HepG2 (cell line): ENCODE results near the gene GJD3. TPM values are rescaled to one million over a fixed set of nuclear protein-coding genes. Genes with fewer than 3 reads are reported as not detected.

Source experiments
- AGO1 ChIP-seq: fragments of 200-400 bp; formaldehyde crosslinking; IDR thresholded peaks from 2 replicates; pipeline ENCODE4 v1.6.1; 2017; ENCODE audit warnings: mild to moderate bottlenecking, low read depth, low read length, moderate library complexity; ENCODE audit not compliant: poor library complexity, severe bottlenecking
- ARHGAP35 ChIP-seq: sonication (generic); formaldehyde crosslinking; IDR thresholded peaks from 2 replicates; pipeline ENCODE4 v1.9.0; 2022; ENCODE audit warnings: mild to moderate bottlenecking, inconsistent platforms, moderate library complexity, missing genetic modification reagents, borderline replicate concordance
- FOSL2 ChIP-seq: sonication (generic); formaldehyde crosslinking; IDR thresholded peaks from 2 replicates; pipeline ENCODE4 v1.4.0; 2020; ENCODE audit warnings: missing genetic modification reagents
- GLI4 ChIP-seq: sonication (generic); formaldehyde crosslinking; IDR thresholded peaks from 2 replicates; pipeline ENCODE4 v1.5.1; 2020; ENCODE audit warnings: missing genetic modification reagents, mild to moderate bottlenecking, moderate library complexity, borderline replicate concordance
- NCOA5 ChIP-seq: sonication (generic); formaldehyde crosslinking; IDR thresholded peaks from 2 replicates; pipeline ENCODE4 v1.4.0; 2020; ENCODE audit warnings: missing genetic modification reagents
- NFIB ChIP-seq: sonication (generic); formaldehyde crosslinking; IDR thresholded peaks from 2 replicates; pipeline ENCODE4 v1.9.0; 2021; ENCODE audit warnings: missing genetic modification reagents, mild to moderate bottlenecking, borderline replicate concordance
- NFIC ChIP-seq: IDR thresholded peaks from 2 replicates; pipeline ENCODE4 v1.6.1; 2012; ENCODE audit warnings: mild to moderate bottlenecking, low read length, inconsistent platforms
- POLR2A ChIP-seq, 2 experiments: IDR thresholded peaks; 2 replicates each; pipeline ENCODE4 v1.6.1; 2011; ENCODE audit warnings: low read depth in 2 of 2, low read length in 2 of 2, mild to moderate bottlenecking in 1 of 2, moderate library complexity in 1 of 2; ENCODE audit not compliant: insufficient read depth in 1 of 2
- ZBTB37 ChIP-seq: sonication (generic); formaldehyde crosslinking; IDR thresholded peaks from 2 replicates; pipeline ENCODE4 v1.4.0; 2020; ENCODE audit warnings: mild to moderate bottlenecking, missing genetic modification reagents
- ZKSCAN8 ChIP-seq: IDR thresholded peaks from 2 replicates; pipeline ENCODE4 v1.6.1; 2016; ENCODE audit warnings: borderline replicate concordance, missing genetic modification reagents, missing compliant biosample characterization
- ZNF335 ChIP-seq: sonication (generic); formaldehyde crosslinking; IDR thresholded peaks from 2 replicates; pipeline ENCODE4 v1.4.0; 2020; ENCODE audit warnings: missing genetic modification reagents
- ZNF34 ChIP-seq: sonication (generic); formaldehyde crosslinking; IDR thresholded peaks from 2 replicates; pipeline ENCODE4 v1.4.0; 2020; ENCODE audit warnings: mild to moderate bottlenecking, missing genetic modification reagents, borderline replicate concordance
- ZNF431 ChIP-seq: sonication (generic); formaldehyde crosslinking; IDR thresholded peaks from 2 replicates; pipeline ENCODE4 v1.9.0; 2022; ENCODE audit warnings: missing genetic modification reagents, low read depth, mild to moderate bottlenecking, borderline replicate concordance
- ZNF556 ChIP-seq: sonication (generic); formaldehyde crosslinking; IDR thresholded peaks from 2 replicates; pipeline ENCODE4 v1.4.0; 2020; ENCODE audit warnings: mild to moderate bottlenecking, missing genetic modification reagents, borderline replicate concordance
- ZNF564 ChIP-seq: sonication (generic); formaldehyde crosslinking; IDR thresholded peaks from 2 replicates; pipeline ENCODE4 v1.8.1; 2023; ENCODE audit warnings: mild to moderate bottlenecking, missing genetic modification reagents
- ZNF709 ChIP-seq: sonication (generic); formaldehyde crosslinking; IDR thresholded peaks from 2 replicates; pipeline ENCODE4 v1.5.0; 2020; ENCODE audit warnings: mild to moderate bottlenecking, missing genetic modification reagents
- ZNF772 ChIP-seq: sonication (generic); formaldehyde crosslinking; IDR thresholded peaks from 2 replicates; pipeline ENCODE4 v1.5.0; 2020; ENCODE audit warnings: mild to moderate bottlenecking, missing genetic modification reagents
- ZNF790 ChIP-seq: sonication (generic); formaldehyde crosslinking; IDR thresholded peaks from 2 replicates; pipeline ENCODE4 v1.8.0; 2022; ENCODE audit warnings: missing genetic modification reagents, mild to moderate bottlenecking, borderline replicate concordance
- ZNF839 ChIP-seq: sonication (generic); formaldehyde crosslinking; IDR thresholded peaks from 2 replicates; pipeline ENCODE4 v1.4.0; 2020; ENCODE audit warnings: missing genetic modification reagents, mild to moderate bottlenecking, borderline replicate concordance
- ZNF879 ChIP-seq: sonication (generic); formaldehyde crosslinking; IDR thresholded peaks from 2 replicates; pipeline ENCODE4 v1.8.1; 2023; ENCODE audit warnings: missing genetic modification reagents
- ZNF883 ChIP-seq: sonication (generic); formaldehyde crosslinking; IDR thresholded peaks from 2 replicates; pipeline ENCODE4 v1.5.1; 2020; ENCODE audit warnings: mild to moderate bottlenecking, missing genetic modification reagents; ENCODE audit errors: not compliant biosample characterization
- polyA plus RNA-seq, 8 experiments: library from polyadenylated mRNA; depleted of rRNA in 3 of 8; stranded (reverse) in 7 of 8; unstranded in 1 of 8; fragments of >200 nt; fragmentation: Illumina TruSeq in 4 of 8; extraction: Trizol in 4 of 8; gene quantifications; 2 replicates each; pipeline versions ENCODE4 v1.2.1 to v1.2.3, GENCODE V29; 2011 to 2016; ENCODE audit warnings: low read depth in 4 of 8, missing spikeins in 1 of 8, mixed read lengths in 1 of 8; ENCODE audit not compliant: insufficient read depth in 1 of 8
- total RNA-seq, 5 experiments: library from RNA; depleted of rRNA; stranded (reverse); fragments of >200 nt; fragmentation: Illumina TruSeq; extraction: Trizol; gene quantifications; 2 replicates each; pipeline ENCODE4 v1.2.3, GENCODE V29; 2016; ENCODE audit warnings: low read depth in 1 of 5
- TF ChIP-seq, protein P1 (sequence below): sonication (generic); formaldehyde crosslinking; IDR thresholded peaks from 2 replicates; pipeline ENCODE4 v1.5.0; 2020; ENCODE audit warnings: mild to moderate bottlenecking, missing genetic modification reagents, borderline replicate concordance
- TF ChIP-seq, protein P2 (sequence below), 2 experiments: sonication (generic) in 1 of 2; formaldehyde crosslinking in 1 of 2; IDR thresholded peaks; 2 replicates each; pipeline versions ENCODE4 v1.4.0 to v1.6.1; 2018 to 2020; ENCODE audit warnings: missing genetic modification reagents in 2 of 2, borderline replicate concordance in 1 of 2, low read depth in 1 of 2, mild to moderate bottlenecking in 1 of 2, missing biosample characterization in 1 of 2

Gene GJD3
- total and polyA plus RNA-seq, 2 of the 13 experiments (the other 11 are each of a cell fraction or from before 2014, with no cell fraction given), result not detected

- TF ChIP-seq ZNF335, result 0 out of 2 replicates have a peak, but pooled peaks have one; percentile 31
- peak; percentile 52; the same call in 1 of the 2 replicates for TF ChIP-seq ZNF431 (CRISPR knock-in tag)
- no peak; the same call in none of the 2 replicates for TF ChIP-seq ZNF564
- TF ChIP-seq, protein P1, sequence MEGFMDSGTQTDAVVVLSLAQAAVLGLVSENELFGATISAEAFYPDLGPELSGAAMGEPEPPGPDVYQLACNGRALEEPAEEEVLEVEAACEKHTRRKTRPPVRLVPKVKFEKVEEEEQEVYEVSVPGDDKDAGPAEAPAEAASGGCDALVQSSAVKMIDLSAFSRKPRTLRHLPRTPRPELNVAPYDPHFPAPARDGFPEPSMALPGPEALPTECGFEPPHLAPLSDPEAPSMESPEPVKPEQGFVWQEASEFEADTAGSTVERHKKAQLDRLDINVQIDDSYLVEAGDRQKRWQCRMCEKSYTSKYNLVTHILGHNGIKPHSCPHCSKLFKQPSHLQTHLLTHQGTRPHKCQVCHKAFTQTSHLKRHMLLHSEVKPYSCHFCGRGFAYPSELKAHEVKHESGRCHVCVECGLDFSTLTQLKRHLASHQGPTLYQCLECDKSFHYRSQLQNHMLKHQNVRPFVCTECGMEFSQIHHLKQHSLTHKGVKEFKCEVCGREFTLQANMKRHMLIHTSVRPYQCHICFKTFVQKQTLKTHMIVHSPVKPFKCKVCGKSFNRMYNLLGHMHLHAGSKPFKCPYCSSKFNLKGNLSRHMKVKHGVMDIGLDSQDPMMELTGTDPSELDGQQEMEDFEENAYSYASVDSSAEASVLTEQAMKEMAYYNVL (CRISPR knock-in tag), result peak; percentile 56
- peak; percentile 79; the same call in 1 of the 2 replicates for TF ChIP-seq ZNF879 (CRISPR knock-in tag)
- TF ChIP-seq GLI4 (CRISPR knock-in tag), result 0 out of 2 replicates have a peak, but pooled peaks have one; percentile 80
- TF ChIP-seq ZKSCAN8 (CRISPR knock-in tag), result 0 out of 2 replicates have a peak, but pooled peaks have one; percentile 29
- TF ChIP-seq ZNF883 (CRISPR knock-in tag), result peak; percentile 65
- peak; percentile 42; the same call in 1 of the 2 replicates for TF ChIP-seq FOSL2 (CRISPR knock-in tag)
- 0 out of 2 replicates have a peak, but pooled peaks have one; percentile 20 for TF ChIP-seq ZNF709 (CRISPR knock-in tag)
- peak; percentile 83 for TF ChIP-seq ZNF34 (CRISPR knock-in tag)
- TF ChIP-seq ZBTB37, result 0 out of 2 replicates have a peak, but pooled peaks have one; percentile 23
- peak; percentile 34; the same call in 1 of the 2 replicates for TF ChIP-seq ARHGAP35
- peak; percentile 88; the same call in 1 of the 2 replicates for TF ChIP-seq ZNF556 (CRISPR knock-in tag)
- no peak for TF ChIP-seq NFIC
- TF ChIP-seq ZNF839 (CRISPR knock-in tag), result peak; percentile 60; the same call in 1 of the 2 replicates
- TF ChIP-seq NFIB (CRISPR knock-in tag), result no peak
- no peak for TF ChIP-seq NCOA5 (CRISPR knock-in tag)
- TF ChIP-seq ZNF790 (CRISPR knock-in tag), result peak; percentile 85
- peak in 1 of 2 experiments; percentile 73; a peak in 2 of 4 replicates for TF ChIP-seq POLR2A (IDR thresholded peaks at IDR 0.05; ENCODE audit: insufficient read depth in 1 of 2, low read depth in 2 of 2, low read length in 2 of 2)
- TF ChIP-seq AGO1, result peak; percentile 79
- TF ChIP-seq, protein P2, sequence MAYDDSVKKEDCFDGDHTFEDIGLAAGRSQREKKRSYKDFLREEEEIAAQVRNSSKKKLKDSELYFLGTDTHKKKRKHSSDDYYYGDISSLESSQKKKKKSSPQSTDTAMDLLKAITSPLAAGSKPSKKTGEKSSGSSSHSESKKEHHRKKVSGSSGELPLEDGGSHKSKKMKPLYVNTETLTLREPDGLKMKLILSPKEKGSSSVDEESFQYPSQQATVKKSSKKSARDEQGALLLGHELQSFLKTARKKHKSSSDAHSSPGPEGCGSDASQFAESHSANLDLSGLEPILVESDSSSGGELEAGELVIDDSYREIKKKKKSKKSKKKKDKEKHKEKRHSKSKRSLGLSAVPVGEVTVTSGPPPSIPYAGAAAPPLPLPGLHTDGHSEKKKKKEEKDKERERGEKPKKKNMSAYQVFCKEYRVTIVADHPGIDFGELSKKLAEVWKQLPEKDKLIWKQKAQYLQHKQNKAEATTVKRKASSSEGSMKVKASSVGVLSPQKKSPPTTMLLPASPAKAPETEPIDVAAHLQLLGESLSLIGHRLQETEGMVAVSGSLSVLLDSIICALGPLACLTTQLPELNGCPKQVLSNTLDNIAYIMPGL (CRISPR knock-in tag; IDR thresholded peaks at IDR 0.05; ENCODE audit: borderline replicate concordance in 1 of 2, low read depth in 1 of 2), result peak; percentile 31 to 91; a peak in 3 of 4 replicates
- TF ChIP-seq ZNF772, result peak; percentile 20; the same call in 1 of the 2 replicates
Measured at GRCh38 chr17:40345161-40345993, 19.2 kb downstream of the GJD3 start (continued).
